ENCODE data around the gene IRF2BP1.

DNA sequence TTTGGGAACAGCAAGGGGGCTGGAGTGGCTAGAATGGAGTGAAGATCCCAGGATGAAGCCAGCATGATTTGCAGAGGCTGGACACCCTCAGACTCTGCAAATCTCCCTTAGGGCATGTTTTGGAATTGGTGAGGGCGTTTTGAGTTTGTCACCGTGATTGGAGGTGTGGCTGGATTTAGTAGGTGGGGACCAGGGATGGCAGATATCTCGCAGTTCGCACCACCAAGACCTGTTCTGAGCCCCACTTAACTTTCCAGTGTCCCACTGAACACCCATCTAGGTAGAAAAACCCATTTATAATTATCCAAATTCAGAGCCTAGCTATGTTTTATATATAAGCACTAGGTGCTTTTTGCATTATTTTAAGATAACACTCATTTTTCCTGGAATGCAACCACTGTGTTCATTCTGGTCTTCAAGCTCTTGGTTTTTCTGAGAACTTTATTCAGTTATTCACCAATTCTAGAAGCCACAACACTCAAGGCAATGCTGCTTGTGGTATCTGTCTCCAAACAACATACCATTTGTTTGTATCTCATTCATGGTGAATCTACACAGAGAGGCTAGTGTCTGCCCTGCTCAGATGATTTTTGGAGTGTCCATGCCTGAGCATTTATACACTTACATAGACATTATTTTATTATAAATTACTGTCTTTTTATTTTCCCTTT lies 31.6 kb upstream of the IRF2BP1 start:
- TF ChIP-seq CTCF (conservative IDR thresholded peaks at IDR 0.05) (no peak), EZH2 (IDR thresholded peaks at IDR 0.05; ENCODE audit: low read depth) (no peak)

All from PC-9 (cell line).